Endothelial cell of umbilical vein (primary cell): ENCODE results near the gene GPR68. TPM values are rescaled to one million over a fixed set of nuclear protein-coding genes. Genes with fewer than 3 reads are reported as not detected.

Experiments used
- BruUV-seq: library from RNA; stranded (reverse); fragments of 400-500 nt; replicated peaks from 2 replicates; lab custom pipeline; 2021; lab: Mats Ljungman, UMichigan
- CTCF ChIA-PET: fragments of 300-600, 350-600 bp; sonication (Branson Sonifier 250); formaldehyde crosslinking; loops from one replicate; lab custom pipeline; 2021; ENCODE audit warnings: antibody characterized with exemption, inconsistent platforms; lab: Charles Lee
- POLR2A ChIA-PET: fragments of 300-600, 350-600 bp; sonication (Branson Sonifier 250); formaldehyde crosslinking; loops from one replicate; lab custom pipeline; 2021; ENCODE audit warnings: antibody characterized with exemption, inconsistent platforms; lab: Charles Lee
- DNase-seq: peaks from one replicate; pipeline ENCODE4 v3.0.0-alpha.2; 2011; ENCODE audit warnings: low read depth, low spot score
- FAIRE-seq: peaks from 2 replicates; lab custom pipeline; 2011; peaks lifted over from hg19 to GRCh38; lab: Jason Lieb, UNC
- H2AFZ ChIP-seq: 2 replicates; pipeline ENCODE4 v1.6.0; 2012; ENCODE audit warnings: low read depth, low read length, control low read depth, inconsistent platforms
- H3K27ac ChIP-seq: 2 replicates; pipeline ENCODE4 v1.5.1; 2011; ENCODE audit warnings: low read depth, mild to moderate bottlenecking, control low read depth, low read length, moderate library complexity; ENCODE audit not compliant: insufficient read depth
- H3K27me3 ChIP-seq, 2 experiments: 2 replicates each; pipeline versions ENCODE4 v1.6.0 to v1.6.1; 2011; ENCODE audit warnings: low read length in 2 of 2, mixed read lengths in 1 of 2; ENCODE audit not compliant: control insufficient read depth in 2 of 2, insufficient read depth in 2 of 2
- H3K36me3 ChIP-seq, 2 experiments: 2 replicates in 1 of 2; 3 replicates in 1 of 2; pipeline ENCODE4 v1.5.1; 2011; ENCODE audit warnings: low read length in 2 of 2, mild to moderate bottlenecking in 1 of 2, moderate library complexity in 1 of 2; ENCODE audit not compliant: control insufficient read depth in 2 of 2, insufficient read depth in 2 of 2; ENCODE audit errors: extremely low read depth in 1 of 2
- H3K4me1 ChIP-seq: 3 replicates; pipeline ENCODE4 v1.5.1; 2011; ENCODE audit warnings: mild to moderate bottlenecking, low read length; ENCODE audit not compliant: control insufficient read depth, insufficient read depth; ENCODE audit errors: extremely low read depth
- H3K4me2 ChIP-seq: 2 replicates; pipeline ENCODE4 v1.6.1; 2011; ENCODE audit warnings: low read length, control low read depth, mixed read lengths; ENCODE audit not compliant: insufficient read depth
- H3K4me3 ChIP-seq, 3 experiments: fragments of 200-600 bp in 1 of 3; sonication (generic), shearing (Covaris generic) in 1 of 3; replicated peaks in 1 of 3; 2 replicates each; pipeline ENCODE4 v1.5.1; 2011 to 2016; ENCODE audit warnings: control low read depth in 3 of 3, low read length in 3 of 3, mild to moderate bottlenecking in 2 of 3, inconsistent platforms in 1 of 3, low read depth in 1 of 3, moderate library complexity in 1 of 3; ENCODE audit not compliant: insufficient read depth in 1 of 3
- H3K79me2 ChIP-seq: 2 replicates; pipeline ENCODE4 v1.6.0; 2012; ENCODE audit warnings: low read length, inconsistent platforms; ENCODE audit not compliant: control insufficient read depth, insufficient read depth
- H3K9ac ChIP-seq: replicated peaks from 2 replicates; pipeline ENCODE3; 2011; ENCODE audit warnings: low read length, control low read depth; ENCODE audit not compliant: insufficient read depth; ENCODE audit errors: extremely low read depth
- H3K9me1 ChIP-seq: replicated peaks from 3 replicates; pipeline ENCODE4 v1.6.0; 2011; ENCODE audit warnings: mild to moderate bottlenecking, low read length; ENCODE audit not compliant: control insufficient read depth, insufficient read depth; ENCODE audit errors: extremely low read depth
- H3K9me3 ChIP-seq: replicated peaks from 2 replicates; pipeline ENCODE4 v1.5.1; 2012; ENCODE audit warnings: low read length, inconsistent platforms; ENCODE audit not compliant: control insufficient read depth, insufficient read depth
- H4K20me1 ChIP-seq: replicated peaks from 2 replicates; pipeline ENCODE3; 2011; ENCODE audit warnings: mild to moderate bottlenecking, low read length; ENCODE audit not compliant: control insufficient read depth, insufficient read depth; ENCODE audit errors: extremely low read depth
- CTCF ChIP-seq, 2 donors: IDR thresholded peaks; 1 replicate in 1 of 2; 2 replicates in 1 of 2; pipeline ENCODE4 v1.5.1; 2011; ENCODE audit warnings: low read length in 2 of 2, mild to moderate bottlenecking in 2 of 2, moderate library complexity in 2 of 2, control low read depth in 1 of 2, inconsistent platforms in 1 of 2, low read depth in 1 of 2; ENCODE audit not compliant: insufficient read depth in 1 of 2; ENCODE audit errors: extremely low read depth in 1 of 2
- EZH2 ChIP-seq: IDR thresholded peaks from 2 replicates; pipeline ENCODE4 v1.6.1; 2012; ENCODE audit warnings: borderline replicate concordance, low read depth, mild to moderate bottlenecking, moderate library complexity, low read length, inconsistent platforms; ENCODE audit not compliant: severe bottlenecking
- FOS ChIP-seq: IDR thresholded peaks from 2 replicates; pipeline ENCODE4 v1.6.1; 2011; ENCODE audit warnings: mild to moderate bottlenecking, low read length, moderate library complexity, borderline replicate concordance; ENCODE audit not compliant: insufficient read depth
- GATA2 ChIP-seq: IDR thresholded peaks from 2 replicates; pipeline ENCODE4 v1.7.0; 2011; ENCODE audit warnings: low read depth, mild to moderate bottlenecking, moderate library complexity, mixed read lengths, low read length; ENCODE audit not compliant: insufficient read length, insufficient read depth
- JUN ChIP-seq: IDR thresholded peaks from 2 replicates; pipeline ENCODE4 v1.6.1; 2011; ENCODE audit warnings: borderline replicate concordance, low read depth; ENCODE audit not compliant: insufficient read length, insufficient read depth
- MYC ChIP-seq: IDR thresholded peaks from one replicate; pipeline ENCODE4 v1.6.1; 2011; ENCODE audit warnings: mild to moderate bottlenecking, low read depth, low read length
- POLR2A ChIP-seq: IDR thresholded peaks from 2 replicates; pipeline ENCODE4 v1.6.1; 2012; ENCODE audit warnings: low read depth, mild to moderate bottlenecking, control low read depth, low read length
- POLR2AphosphoS5 ChIP-seq: IDR thresholded peaks from 2 replicates; pipeline ENCODE4 v1.6.1; 2012; ENCODE audit warnings: low read depth, mild to moderate bottlenecking, control low read depth, low read length, moderate library complexity; ENCODE audit not compliant: insufficient read depth
- dilution Hi-C: fragments of 300-500 bp; cut with MboI; formaldehyde crosslinking; loops from one replicate; pipeline ENCODE4 v1.15.0; 2019; ENCODE audit warnings: low sequenced_read_pairs; ENCODE audit not compliant: extremely low pct_ligation_motif_present
- intact Hi-C: fragments of 100-400 bp; cut with micrococcal nuclease; formaldehyde crosslinking; loops from one replicate; pipeline ENCODE4 v1.10.0; 2022
- polyA plus RNA-seq, 4 experiments: library from polyadenylated mRNA; depleted of rRNA in 3 of 4; stranded (reverse) in 3 of 4; unstranded in 1 of 4; fragments of >200 nt; gene quantifications; 2 replicates each; pipeline versions ENCODE4 v1.2.1 to v1.2.3, GENCODE V29; 2011 to 2012; ENCODE audit warnings: missing spikeins in 1 of 4
- total RNA-seq: library from RNA; stranded (reverse); gene quantifications from 2 replicates; pipeline ENCODE4 v1.2.3, GENCODE V29; 2021
- TF ChIP-seq, protein P1 (sequence below): IDR thresholded peaks from 2 replicates; pipeline ENCODE4 v1.6.1; 2011; ENCODE audit not compliant: insufficient read depth, insufficient read length

Gene GPR68
- total and polyA plus RNA-seq, 2 donors (not counting 3 experiments of a cell fraction or from before 2014, with no cell fraction given): 0.24 to 0.36 TPM

GRCh38 chr14:91190853-91191252 lies 53.7 kb downstream of the GPR68 start:
- no peak overlapping the region for H3K4me3 ChIP-seq
- H3K4me1 ChIP-seq: no peaks in the 10 kb centered on the region
- intact Hi-C loops: no loop called here
- ChIA-PET CTCF (no interaction called here), POLR2A (no interaction called here)
- DNase-seq (no peak), FAIRE-seq (no peak)
- BruUV-seq: no TSS peak
- no peaks in the 10 kb centered on the region for H3K9me3 ChIP-seq
- H3K36me3 ChIP-seq: peaks cover 0 to 39% of the 10 kb centered on the region in 2 experiments
- no peaks in the 10 kb centered on the region for H4K20me1 ChIP-seq
- H3K27me3 ChIP-seq: no peaks in the 10 kb centered on the region
- no peaks in the 10 kb centered on the region for H3K9me1 ChIP-seq
- no peak overlapping the region for H2AFZ ChIP-seq
- no peak overlapping the region for H3K9ac ChIP-seq
- no peak for TF ChIP-seq POLR2A
- no peak for TF ChIP-seq MYC
- no peak for TF ChIP-seq CTCF (IDR thresholded peaks at IDR 0.05; ENCODE audit: extremely low read depth in 1 of 2, insufficient read depth in 1 of 2, low read depth in 1 of 2, low read length in 2 of 2)
- no peak for TF ChIP-seq FOS
- no peak for TF ChIP-seq EZH2
- no peak for TF ChIP-seq JUN
- TF ChIP-seq GATA2: no peak
- no peak for TF ChIP-seq POLR2AphosphoS5
- TF ChIP-seq, protein P1, sequence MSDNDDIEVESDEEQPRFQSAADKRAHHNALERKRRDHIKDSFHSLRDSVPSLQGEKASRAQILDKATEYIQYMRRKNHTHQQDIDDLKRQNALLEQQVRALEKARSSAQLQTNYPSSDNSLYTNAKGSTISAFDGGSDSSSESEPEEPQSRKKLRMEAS: no peak
- dilution Hi-C loops: no loop called here
- no peak overlapping the region for H3K27ac ChIP-seq
- H3K4me2 ChIP-seq: no peak overlapping the region
- H3K79me2 ChIP-seq: no peaks in the 10 kb centered on the region
